Erythroblast (primary cell): Measurements from ENCODE around the gene ADD1.

Experiments used
- GATA1 ChIP-seq: IDR thresholded peaks from 2 replicates; pipeline ENCODE4 v1.6.1; 2011; ENCODE audit warnings: low read depth, mild to moderate bottlenecking, control low read depth, low read length, moderate library complexity
- POLR2A ChIP-seq: IDR thresholded peaks from 2 replicates; pipeline ENCODE4 v1.6.1; 2011; ENCODE audit warnings: mild to moderate bottlenecking, low read length

DNA sequence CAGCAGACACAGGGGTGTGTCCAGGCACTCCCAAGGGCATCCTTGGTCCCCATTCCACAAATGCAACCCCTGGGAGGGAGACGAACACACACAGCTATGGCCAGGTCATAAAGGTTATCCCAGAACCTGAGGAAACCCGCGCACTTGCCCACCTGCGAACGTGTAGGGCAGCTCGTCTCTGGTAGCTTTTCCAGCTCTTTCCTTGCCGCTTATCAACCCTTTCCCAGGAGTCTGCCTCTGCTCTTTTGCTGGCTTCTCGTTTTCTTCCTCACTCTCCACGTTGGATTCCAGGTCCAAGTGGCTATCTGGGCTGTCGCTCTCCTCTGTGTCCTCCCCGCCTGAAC is 106.1 kb downstream of the ADD1 start:
- TF ChIP-seq POLR2A (no peak), GATA1 (no peak)
